Tibial artery (tissue), 4 donors: ENCODE measurements around the gene GTF3C2.

Experiments
- DNase-seq, 2 donors: peaks; one replicate each; pipeline ENCODE4 v3.0.0-alpha.2; 2019
- H3K27ac ChIP-seq, 2 donors: fragments of 200-600 bp; sonication (generic) in 1 of 2; 1 replicate in 1 of 2; 2 replicates in 1 of 2; pipeline ENCODE4 v1.5.1; 2018 to 2019; ENCODE audit warnings: mild to moderate bottlenecking in 1 of 2
- H3K27me3 ChIP-seq, 2 donors: fragments of 200-600 bp; sonication (generic) in 1 of 2; one replicate each; pipeline versions ENCODE4 v1.5.1 to v1.6.0; 2016 to 2019
- H3K36me3 ChIP-seq, 3 donors: fragments of 200-600 bp; sonication (generic) in 2 of 3; one replicate each; pipeline ENCODE4 v1.5.1; 2016 to 2019; ENCODE audit warnings: mild to moderate bottlenecking in 2 of 3
- H3K4me1 ChIP-seq, 4 donors: fragments of 200-600 bp; sonication (generic) in 2 of 4; 1 replicate in 3 of 4; 2 replicates in 1 of 4; pipeline ENCODE4 v1.5.1; 2016 to 2019
- H3K4me3 ChIP-seq, 2 donors: fragments of 200-600 bp; sonication (generic) in 1 of 2; 1 replicate in 1 of 2; 2 replicates in 1 of 2; pipeline ENCODE4 v1.5.1; 2018 to 2019; ENCODE audit warnings: mild to moderate bottlenecking in 2 of 2
- H3K9me3 ChIP-seq, 3 donors: fragments of 200-600 bp; sonication (generic) in 1 of 3; one replicate each; pipeline ENCODE4 v1.5.1; 2016 to 2019
- intact Hi-C: fragments of 100-400 bp; cut with DNase I; formaldehyde crosslinking; loops from one replicate; pipeline ENCODE4 v1.15.0; 2023; ENCODE audit warnings: low total_unique reads
- TF ChIP-seq, protein P1 (sequence below), 2 experiments: fragments of 200-600 bp in 1 of 2; fragments of 450-650 bp in 1 of 2; IDR thresholded peaks; one replicate each; pipeline ENCODE4 v1.5.1; 2017 to 2019; ENCODE audit warnings: antibody characterized with exemption in 2 of 2, mild to moderate bottlenecking in 1 of 2, moderate library complexity in 1 of 2

Gene GTF3C2

DNA sequence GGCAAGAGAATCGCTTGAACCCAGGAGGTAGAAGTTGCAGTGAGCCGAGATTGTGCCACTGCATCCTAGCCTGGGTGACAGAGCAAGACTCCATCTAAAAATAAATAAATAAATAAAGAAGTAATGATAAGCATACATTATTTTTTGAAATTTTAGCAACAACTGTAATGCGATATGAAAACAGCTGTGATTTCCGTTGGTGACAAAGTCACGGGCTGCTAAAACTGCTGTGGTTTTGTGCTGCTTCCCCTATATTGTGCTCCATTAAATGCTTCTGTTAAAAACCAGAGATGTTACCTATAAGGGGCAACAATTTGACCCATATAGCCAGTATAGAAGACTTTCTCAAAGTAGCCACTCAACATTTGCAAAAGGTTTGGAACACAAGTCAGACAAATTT, 66.0 kb downstream of the GTF3C2 start:
- intact Hi-C loops = no loop called here
- Histone ChIP-seq H3K36me3 (no peaks in the 10 kb centered on the region), H3K27me3 (peaks cover 0 to 26% of the 10 kb centered on the region in 2 donors), H3K9me3 (no peaks in the 10 kb centered on the region), H3K27ac (no peak overlapping the region), H3K4me3 (no peak overlapping the region), H3K4me1 (no peaks in the 10 kb centered on the region)
- DNase-seq = no peak
- TF ChIP-seq, protein P1, sequence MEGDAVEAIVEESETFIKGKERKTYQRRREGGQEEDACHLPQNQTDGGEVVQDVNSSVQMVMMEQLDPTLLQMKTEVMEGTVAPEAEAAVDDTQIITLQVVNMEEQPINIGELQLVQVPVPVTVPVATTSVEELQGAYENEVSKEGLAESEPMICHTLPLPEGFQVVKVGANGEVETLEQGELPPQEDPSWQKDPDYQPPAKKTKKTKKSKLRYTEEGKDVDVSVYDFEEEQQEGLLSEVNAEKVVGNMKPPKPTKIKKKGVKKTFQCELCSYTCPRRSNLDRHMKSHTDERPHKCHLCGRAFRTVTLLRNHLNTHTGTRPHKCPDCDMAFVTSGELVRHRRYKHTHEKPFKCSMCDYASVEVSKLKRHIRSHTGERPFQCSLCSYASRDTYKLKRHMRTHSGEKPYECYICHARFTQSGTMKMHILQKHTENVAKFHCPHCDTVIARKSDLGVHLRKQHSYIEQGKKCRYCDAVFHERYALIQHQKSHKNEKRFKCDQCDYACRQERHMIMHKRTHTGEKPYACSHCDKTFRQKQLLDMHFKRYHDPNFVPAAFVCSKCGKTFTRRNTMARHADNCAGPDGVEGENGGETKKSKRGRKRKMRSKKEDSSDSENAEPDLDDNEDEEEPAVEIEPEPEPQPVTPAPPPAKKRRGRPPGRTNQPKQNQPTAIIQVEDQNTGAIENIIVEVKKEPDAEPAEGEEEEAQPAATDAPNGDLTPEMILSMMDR (IDR thresholded peaks at IDR 0.05) = no peak

DNA sequence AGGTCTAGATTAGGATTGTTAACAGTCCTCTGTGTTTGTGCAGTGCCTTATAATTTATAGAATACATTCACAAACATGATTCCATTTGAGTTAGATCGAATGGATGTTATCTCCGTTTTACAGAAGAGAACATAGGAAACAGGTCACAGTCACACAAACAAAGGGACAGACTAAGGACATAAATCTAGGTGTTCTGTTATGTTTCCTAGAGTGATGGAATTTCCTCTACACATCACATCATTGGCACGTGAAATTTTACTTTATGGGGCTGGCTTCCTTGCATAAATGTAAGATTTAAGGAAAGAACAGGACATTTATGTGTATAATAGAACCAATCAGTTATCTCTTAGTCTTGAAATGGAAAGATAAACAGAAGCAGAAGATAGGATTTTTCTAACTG, 68.0 kb downstream of the GTF3C2 start:
- TF ChIP-seq, protein P1 (IDR thresholded peaks at IDR 0.05) = no peak
- intact Hi-C loops = loop anchor here (10.0 kb wide), 1 partner anchor 334 kb away; no protein-coding TSS in a partner anchor
- H3K4me3 ChIP-seq = no peak overlapping the region
- H3K9me3 ChIP-seq = no peaks in the 10 kb centered on the region
- no peak for DNase-seq
- no peak overlapping the region for H3K27ac ChIP-seq
- peaks cover 0 to 29% of the 10 kb centered on the region in 2 donors for H3K27me3 ChIP-seq
- H3K36me3 ChIP-seq = no peaks in the 10 kb centered on the region
- H3K4me1 ChIP-seq = no peaks in the 10 kb centered on the region

DNA sequence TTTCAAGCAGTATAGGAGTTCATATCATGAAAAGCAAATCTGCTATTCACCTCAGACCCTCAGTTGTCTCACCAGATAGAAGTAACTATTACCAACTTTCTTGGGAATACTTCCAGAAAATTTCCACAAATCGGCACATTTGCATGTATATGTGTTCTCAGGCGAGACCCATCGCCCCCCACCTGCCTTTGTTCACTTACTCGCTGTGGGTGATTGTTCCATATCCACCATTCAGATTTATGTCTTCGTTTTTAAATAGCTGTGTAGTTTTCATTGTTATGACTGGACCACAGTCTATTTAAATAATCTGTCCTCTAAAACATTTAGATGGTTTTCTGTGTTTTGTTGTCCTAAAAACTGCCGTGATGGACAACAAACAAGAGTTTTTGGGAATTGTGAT, 71.1 kb downstream of the GTF3C2 start:
- H3K27me3 ChIP-seq = peaks cover 0 to 32% of the 10 kb centered on the region in 2 donors
- H3K4me3 ChIP-seq = no peak overlapping the region
- intact Hi-C loops = loop anchor here (10.0 kb wide), 1 partner anchor 331 kb away; no protein-coding TSS in a partner anchor

DNA sequence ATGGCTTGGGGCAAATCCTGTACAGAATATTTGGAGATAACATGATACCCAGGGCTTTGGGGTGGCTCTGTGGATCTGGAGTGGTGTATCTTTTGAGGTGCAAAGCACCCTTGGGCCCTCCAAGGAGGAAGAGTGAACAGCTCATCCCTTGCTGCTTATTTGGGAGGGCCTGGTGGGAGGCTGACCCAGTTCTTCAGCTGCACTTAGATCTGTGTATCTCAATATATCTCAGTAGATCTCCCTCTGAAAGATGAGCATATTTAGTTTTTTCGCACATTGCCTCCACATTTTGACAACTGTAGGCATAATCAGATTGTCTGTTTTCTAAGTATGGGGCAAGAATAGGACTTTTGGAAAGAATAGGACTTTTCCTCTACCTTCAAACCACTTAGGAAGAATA, 71.6 kb downstream of the GTF3C2 start:
- TF ChIP-seq, protein P1 (IDR thresholded peaks at IDR 0.05) = no peak
- intact Hi-C loops = loop anchor here (10.0 kb wide), 1 partner anchor 330 kb away; no protein-coding TSS in a partner anchor
- H3K36me3 ChIP-seq = no peaks in the 10 kb centered on the region
- H3K27ac ChIP-seq = no peak overlapping the region
- no peaks in the 10 kb centered on the region for H3K9me3 ChIP-seq
- no peak overlapping the region for H3K4me3 ChIP-seq
- H3K27me3 ChIP-seq = peaks cover 0 to 33% of the 10 kb centered on the region in 2 donors
- no peak for DNase-seq
- H3K4me1 ChIP-seq = peaks cover 0 to 2% (median 0%) of the 10 kb centered on the region in 4 donors

More for the DNA sequence above, 71.1 kb downstream of the GTF3C2 start:
- no peak for DNase-seq
- H3K4me1 ChIP-seq = no peaks in the 10 kb centered on the region
- H3K9me3 ChIP-seq = no peaks in the 10 kb centered on the region
- TF ChIP-seq, protein P1 (IDR thresholded peaks at IDR 0.05) = no peak
- no peaks in the 10 kb centered on the region for H3K36me3 ChIP-seq
- H3K27ac ChIP-seq = no peak overlapping the region

DNA sequence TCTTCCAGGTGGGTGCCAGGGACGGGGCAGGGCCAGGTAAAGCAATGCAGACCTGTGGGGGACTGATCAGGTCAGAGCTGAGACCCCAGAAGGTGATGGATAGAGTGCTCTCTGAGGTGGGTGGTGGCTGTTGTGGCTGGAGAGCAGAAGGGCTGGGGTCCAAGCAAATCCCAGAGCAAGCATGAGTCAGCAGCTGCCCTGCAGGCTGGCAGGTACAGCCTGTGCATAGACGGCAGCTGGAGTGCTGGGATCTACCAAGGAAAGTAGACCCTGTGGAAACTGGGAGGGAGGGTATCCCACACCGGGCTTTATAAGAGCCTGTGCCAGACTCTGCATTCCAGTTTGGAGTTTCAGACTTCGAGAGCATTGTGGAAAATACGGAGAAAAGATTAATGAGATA, 73.7 kb downstream of the GTF3C2 start:
- no peak overlapping the region for H3K27ac ChIP-seq
- no peak overlapping the region for H3K4me3 ChIP-seq
- H3K4me1 ChIP-seq = peaks cover 0 to 2% (median 0%) of the 10 kb centered on the region in 4 donors
- no peaks in the 10 kb centered on the region for H3K9me3 ChIP-seq
- TF ChIP-seq, protein P1 (IDR thresholded peaks at IDR 0.05) = no peak
- intact Hi-C loops = loop anchor here (10.0 kb wide), 1 partner anchor 328 kb away; no protein-coding TSS in a partner anchor
- H3K36me3 ChIP-seq = no peaks in the 10 kb centered on the region
- DNase-seq = no peak
- H3K27me3 ChIP-seq = peaks cover 0 to 32% of the 10 kb centered on the region in 2 donors
